Gastrocnemius medialis (tissue), 4 donors: ENCODE results near the gene ZDHHC7.

Experiments
- CTCF ChIP-seq, 5 experiments: fragments of 450-650 bp in 3 of 5; fragments of 200-600 bp in 2 of 5; sonication (generic) in 2 of 5; IDR thresholded peaks in 4 of 5; conservative IDR thresholded peaks in 1 of 5; 1 replicate in 4 of 5; 2 replicates in 1 of 5; pipeline ENCODE4 v1.5.1; 2016 to 2019; ENCODE audit warnings: antibody characterized with exemption in 5 of 5, mild to moderate bottlenecking in 3 of 5, moderate library complexity in 3 of 5
- POLR2A ChIP-seq, 2 donors: fragments of 450-650 bp; IDR thresholded peaks; one replicate each; pipeline ENCODE4 v1.6.1; 2017; ENCODE audit warnings: antibody characterized with exemption in 2 of 2, mild to moderate bottlenecking in 2 of 2, moderate library complexity in 2 of 2

DNA sequence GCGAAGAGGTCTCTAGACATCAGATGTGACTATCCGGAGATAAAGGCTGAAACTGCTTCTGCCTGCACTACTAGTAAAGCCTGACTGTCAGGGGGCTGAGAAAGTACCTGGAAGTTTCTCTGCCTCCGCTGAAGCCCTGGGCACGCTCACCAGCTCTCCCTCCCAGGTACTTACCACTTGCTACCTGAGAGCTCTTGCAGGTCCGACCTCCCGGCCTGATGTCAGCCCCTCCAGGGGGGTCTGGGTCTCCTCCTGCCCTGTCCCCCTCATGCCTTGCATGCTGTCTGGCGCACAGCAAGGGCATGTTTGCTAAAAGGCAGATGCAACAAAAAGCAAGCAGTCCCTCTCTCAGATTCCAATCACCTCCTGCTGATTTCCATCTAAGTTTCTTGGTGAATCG is 17.4 kb downstream of the ZDHHC7 start:
- TF ChIP-seq CTCF (IDR thresholded peaks at IDR 0.05 in 4 of 5, conservative IDR thresholded peaks at IDR 0.05 in 1 of 5) (no peak), POLR2A (IDR thresholded peaks at IDR 0.05) (no peak)
